Cerebellar nuclear complex (tissue), 1 donor: ENCODE measurements around the gene HRAS.

ENCODE experiments used
- DNase-seq, 2 experiments: peaks; one replicate each; lab custom pipeline; 2025; lab: John Stamatoyannopoulos, UW

The HRAS gene

DNA sequence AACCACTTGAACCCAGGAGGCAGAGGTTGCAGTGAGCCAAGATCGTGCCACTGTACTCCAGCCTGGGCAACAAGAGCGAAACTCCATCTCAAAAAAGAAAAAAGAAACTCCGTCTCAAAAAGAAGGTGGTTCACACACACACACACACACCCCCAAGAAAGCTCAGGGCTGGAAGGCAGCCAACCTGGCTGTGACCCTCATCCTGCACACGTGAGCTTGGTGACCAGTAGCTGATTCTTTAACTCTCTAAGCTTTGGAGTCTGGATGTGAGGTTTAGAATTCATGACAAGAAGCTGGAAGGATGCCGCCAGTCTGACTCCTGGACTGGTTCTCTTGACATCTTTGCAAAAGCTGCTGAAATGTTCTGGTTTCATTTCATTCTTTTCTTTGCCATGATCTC is 26.4 kb downstream of the HRAS start:
- DNase-seq = no peak

DNA sequence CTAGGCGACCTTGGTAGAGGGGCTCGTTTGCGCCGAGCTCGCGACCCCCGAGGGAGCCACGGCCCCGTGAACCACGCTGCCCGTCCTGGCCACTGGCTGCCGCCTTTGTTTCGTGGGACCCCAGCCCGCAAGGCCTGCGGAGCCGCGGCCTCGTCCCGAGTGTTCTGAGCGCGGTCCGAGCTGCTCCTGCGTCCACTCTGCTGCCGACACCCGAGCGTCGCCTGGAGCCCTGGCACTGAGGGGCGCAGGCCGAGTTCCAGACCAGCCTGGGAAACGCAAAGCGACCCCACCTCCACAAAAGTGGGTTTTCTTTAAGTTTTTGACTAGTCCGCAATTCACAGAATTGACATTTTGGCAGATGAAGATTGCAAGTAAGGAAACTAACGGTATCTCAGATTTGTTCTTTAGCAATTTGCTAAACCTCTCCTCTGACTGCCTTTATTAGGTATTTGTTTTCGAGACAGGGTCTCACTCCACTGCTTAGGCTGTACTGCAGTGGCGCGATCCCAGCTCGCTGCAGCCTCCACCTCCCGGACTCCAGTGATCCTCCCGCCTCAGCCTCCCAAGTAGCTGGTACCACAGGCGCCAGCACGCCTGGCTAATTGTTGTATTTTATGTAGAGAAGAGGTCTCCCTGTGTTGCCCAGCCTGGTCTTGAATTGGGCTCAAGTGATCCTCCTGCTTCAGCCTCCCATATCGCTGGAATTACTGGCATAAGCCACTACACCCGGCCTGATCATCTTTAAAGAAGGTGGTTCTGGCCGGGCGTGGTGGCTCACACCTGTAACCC is 27.5 kb downstream of the HRAS start:
- no peak for DNase-seq

DNA sequence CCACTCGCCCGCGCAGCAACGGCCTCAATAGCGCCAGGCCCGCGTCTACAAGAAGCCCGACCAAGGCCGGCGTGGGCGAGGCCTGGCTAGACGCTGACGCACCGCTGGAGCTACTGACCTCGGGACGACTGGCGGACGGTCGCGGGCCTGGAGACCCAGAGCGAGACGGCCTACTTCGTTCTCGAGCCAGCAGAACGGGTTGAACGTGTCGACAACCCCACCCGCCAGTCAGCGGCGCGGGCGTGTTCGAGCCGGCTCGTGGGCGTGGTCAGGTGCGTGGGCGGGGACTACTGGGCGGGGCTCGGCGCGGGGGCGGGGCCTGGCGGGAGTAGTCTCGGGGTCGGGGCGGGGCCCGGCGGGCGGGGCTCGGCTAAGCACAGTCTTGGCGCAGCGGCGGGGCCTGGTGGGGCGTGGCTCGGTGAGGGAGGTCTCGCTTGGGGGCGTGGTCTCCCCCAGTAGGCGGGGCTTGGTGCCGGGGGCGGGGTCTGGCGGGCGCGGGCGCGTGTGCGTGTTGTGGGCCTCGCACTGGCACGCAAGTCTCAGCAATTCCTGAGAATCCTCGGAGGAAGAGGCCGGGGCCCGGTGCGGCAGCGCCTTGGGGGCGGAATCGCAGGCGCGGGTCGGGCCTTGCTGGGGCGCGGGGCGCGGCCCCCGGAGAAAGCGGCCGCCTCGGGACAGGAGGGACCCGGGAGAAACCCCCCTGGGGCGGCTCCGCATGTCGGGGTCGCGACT is 28.2 kb downstream of the HRAS start, which contains the start of gene RNH1:
Gene RNH1 (minus strand): TSS at position 248 of the 732 bp plus-strand sequence. CDS start 5,080 bp downstream, outside the sequence.
- DNase-seq = peak; percentile 50 to 83

DNA sequence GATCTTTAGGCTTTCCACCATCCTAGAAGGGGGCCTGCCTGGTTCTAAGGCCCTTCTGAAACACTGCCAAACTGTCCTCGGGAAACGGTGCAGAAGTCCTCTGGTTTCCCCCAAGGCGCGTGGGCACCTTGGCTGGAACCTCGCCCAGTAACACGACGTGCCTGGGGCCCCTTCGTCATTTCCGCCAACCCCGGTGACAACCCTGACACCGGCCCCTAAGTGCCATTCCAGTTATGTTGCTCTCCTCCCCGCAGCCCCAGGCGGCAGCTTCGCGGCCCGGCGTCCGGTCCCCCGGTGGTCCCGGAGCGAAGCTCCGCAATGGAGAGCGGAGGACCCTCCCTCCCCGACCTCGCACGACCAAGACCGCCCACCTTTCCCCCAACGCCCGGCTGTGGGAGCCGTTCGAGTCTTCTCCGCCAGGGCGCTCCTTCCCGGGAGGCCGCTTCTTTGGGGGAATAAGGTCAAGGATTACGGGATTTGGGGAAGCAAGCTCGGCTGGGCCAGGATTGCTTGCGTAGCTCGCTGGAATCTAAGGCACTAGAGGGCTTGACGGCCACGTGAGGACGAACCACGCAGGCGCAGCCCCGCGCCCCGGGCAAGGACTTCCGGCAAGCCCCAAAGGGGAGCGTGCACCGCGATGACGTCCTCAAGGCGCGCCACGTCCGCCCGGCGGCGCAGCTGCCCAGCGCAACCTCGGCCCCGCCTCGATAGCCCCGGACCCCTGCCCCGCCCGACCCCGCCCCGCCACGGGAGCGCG is 29.0 kb downstream of the HRAS start:
- peak; percentile 60 to 62 for DNase-seq

DNA sequence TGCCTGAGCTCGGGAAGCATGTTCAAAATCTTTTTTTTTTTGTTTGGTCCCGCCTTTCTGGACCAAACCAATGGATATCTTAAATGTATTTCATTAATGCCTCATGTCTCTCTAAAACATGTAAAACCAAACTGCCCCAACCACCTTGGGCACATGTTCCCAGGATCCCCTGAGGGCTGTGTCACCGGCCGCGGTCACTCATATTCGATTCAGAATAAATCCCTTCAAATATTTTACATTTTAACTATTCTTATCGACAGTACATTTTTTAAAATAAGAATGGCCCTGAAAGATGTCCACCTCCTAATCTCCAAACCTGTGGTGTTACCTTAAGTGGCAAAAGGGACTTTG is 30.4 kb downstream of the HRAS start:
- no peak for DNase-seq

DNA sequence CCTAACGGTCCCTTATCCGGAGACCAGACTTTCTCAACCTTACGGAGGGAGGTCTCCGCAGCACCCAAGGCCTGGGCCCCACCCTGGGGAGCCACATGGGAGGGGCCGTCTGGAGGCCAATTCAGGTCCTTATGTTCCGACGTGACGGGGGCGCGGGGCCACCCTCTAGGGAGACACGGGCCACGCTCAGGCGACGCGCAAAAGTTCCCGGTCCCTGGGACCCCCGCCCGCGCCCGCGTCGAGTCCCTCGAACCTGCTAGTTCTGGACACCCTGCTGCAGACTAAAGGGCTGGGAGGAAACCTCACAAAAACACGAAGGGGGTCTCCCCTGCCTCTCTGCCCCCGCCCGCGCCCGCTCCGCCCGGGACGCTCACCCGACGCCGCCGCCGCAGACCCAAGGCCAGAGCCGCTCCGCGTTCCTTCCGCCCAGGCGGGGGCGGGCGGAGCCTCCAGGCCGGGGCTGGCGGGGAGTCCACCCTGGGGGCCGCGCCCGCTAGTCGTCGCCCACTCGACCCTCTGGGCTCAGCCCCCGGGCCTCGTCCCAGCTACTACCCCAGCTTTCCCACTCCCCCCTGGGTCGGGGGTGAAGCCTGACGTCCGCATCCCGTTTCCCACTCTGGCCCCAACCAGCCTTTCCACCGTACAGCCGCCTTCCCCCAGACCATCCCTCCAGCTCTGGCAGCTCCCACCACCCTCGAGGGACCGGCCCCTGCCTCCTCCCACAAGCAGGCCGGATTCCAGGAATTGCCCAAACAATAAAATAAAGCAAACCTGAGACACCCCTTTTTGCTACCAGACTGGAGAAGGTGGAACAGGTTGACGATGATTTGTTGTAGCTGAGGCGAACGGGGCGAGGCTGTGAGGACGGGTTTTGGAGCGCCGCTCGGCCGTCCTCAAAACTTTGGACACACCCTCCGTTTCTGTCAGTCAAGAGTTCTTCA is 31.1 kb downstream of the HRAS start:
- no peak for DNase-seq

DNA sequence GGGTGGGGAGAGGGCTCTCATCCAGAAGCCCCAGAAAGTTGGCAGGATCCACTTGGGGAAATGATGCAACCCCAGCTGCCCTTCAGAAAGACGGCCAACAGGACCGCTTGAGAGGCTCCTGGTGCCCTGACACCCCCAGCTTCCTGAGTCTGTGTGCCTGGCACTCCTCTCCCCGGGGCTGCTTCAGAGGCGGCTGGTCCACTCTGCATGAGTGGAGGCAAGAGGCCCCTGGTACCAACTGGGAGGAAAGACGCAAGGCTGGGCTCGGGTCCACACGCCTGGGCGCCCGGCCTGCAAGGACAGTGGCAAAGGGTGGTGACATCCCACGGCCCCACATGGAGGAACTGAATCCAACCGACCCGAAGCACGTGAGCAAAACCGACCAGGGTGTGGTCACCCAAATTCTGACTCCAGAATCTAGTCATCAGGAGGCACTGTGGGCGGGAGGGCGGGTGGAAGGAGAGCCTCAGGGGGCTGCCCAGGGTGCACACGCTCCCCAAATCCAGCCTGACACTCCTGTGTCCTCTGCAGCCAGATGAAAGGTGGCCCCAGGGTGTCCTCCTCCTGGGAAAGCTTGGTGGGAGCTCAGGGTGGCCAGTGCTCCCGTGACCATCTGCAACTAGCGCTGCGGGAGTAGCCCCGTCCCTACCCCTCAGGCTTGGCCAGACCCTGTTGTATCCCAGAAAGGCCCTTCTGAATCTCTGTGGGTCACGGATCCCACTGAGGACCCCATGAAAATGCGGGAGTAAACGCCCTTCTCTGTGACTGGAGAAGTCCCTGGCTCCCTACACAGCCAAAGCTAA is 32.0 kb downstream of the HRAS start:
- no peak for DNase-seq

DNA sequence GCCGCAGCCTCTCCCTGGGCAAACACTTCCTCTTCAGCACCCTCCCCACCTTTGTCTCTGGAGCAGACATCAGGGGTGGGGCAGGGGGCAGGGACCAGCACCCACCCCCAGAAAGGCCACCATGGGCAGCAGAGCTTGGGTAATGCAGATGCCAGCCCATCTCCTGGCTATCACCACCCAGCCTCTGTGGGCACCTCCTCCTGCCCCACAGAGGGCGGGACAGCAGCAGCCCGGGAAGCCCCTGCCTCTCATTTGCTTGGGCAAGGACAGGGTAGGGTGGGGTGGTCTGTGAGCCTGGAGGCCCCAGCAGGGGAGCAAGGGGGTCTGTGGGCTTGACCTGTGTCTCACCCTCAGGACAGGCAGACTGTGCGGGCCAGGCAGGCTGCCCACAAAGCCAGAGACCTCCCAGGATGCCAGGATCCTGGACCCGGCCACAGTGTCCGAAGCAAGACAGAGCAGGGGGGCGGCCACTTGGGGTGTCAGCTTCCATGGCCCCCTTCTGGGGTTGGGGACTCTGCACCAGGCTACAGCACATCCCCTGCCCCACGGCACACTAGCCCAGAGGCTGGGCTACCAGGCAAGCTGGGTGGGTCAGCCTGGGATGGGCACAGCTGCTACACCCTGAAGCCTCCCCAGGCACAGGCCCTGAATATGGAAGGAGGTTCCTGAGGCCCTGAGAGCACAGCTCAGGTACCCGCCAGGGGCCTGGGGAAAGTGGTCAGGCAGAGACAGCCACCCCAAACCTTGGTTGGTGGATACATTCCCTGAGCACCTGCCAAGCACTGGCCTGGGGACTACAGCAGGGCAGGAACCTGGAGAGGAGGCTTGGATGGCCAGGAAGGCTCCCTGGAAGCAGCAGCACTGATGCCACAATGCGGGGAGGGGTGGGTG is 32.8 kb downstream of the HRAS start:
- no peak for DNase-seq

DNA sequence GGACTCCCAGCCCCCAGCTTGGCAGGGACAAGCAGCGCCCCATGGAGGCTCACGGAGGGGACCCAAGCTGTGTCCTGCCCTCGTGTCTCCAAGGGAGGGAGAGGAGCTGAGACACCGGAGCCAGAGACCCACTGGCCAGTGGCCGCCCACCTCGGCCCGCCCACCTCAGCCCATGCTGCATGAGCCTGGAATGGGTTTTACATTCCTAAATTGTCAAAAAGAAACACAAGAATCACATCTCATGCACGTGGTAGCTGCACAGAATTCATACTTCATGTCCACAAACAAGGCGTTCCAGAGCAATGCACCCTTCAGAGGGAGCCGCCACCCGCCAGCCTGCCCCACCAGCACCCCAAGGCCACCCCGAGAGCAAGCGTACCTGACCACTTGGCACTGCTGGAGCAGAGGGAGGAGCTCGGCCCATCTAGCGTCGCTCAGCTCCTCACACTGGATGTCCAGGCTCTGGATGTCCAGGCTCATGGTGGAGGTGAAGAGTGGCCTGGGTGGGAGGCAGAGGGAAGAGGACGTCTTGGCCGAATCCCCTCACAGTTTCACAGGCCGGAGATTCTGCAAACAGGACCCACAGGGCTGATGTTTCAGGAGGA is 33.6 kb downstream of the HRAS start:
- DNase-seq = no peak

DNA sequence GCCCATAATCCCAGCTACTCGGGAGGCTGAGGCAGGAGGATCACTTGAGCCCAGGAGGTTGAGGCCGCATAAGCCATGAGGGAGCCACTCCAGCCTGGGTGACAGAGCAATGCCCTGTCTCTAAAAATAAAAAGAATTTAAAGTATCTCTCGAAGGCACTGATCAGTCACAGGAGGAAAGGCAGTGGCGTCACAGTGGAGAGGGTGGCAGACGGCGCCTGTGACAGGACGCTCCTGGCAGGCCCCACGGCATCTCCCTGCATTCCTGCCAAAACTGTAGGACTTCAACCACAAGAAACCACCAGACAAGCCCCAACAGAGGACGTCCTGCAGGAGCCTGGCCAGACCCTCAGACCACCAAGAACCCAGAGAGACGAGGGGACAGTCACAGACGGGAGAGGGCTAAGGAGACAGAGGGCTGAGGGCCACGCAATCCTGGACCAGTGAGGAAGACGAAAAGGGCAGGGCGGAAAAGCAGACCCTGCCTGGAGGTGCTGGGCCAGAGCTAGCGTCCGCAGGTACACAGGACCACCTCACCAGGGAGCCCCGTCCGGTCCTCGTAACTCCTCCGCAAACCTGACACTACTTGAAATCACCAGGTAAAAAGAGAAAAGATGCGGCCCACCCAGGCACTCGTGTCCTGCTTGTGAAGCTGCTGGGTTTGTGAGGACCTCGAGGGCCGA is 34.2 kb downstream of the HRAS start:
- no peak for DNase-seq

DNA sequence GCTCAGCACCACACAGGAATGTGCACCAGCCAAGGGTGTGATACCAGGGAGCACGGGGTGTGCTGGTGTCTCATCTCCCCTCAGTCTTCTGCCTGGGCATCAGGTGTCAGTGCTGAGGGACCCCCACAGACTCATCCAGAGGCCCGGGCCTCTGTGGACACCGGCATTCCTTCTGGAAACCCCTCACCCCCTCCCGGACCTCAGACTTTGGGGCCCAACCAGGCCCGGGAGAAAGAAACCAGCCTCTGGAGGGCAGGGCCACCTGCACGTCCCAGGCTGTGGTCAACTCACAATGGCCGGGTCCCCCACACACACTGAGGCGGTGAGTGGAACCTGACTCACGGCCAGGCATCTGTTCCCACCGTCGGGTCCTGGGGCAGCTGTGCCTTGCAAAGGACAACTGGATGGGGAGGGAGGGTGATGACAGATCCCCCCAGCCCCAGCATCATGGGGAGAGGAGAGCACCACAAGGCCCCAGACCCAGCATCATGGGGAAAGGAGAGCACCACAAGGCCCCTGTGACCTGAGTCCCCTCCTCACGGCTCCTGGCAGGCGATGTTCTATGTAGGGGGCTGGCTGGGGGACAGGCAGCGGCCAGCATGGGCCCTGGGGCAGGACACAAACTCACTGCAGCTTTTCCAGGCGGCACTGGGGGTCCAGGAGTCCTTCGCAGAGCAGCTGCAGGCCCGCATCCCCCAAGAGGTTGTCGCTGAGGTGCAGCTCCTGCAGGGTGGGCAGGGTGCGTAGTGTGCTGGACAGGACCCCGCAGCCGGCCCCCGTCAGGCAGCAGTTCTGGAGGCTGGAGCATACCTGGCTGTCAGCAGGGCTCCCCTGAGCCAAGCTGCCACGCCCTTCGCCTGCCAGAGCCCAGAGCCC is 35.9 kb downstream of the HRAS start:
- no peak for DNase-seq

DNA sequence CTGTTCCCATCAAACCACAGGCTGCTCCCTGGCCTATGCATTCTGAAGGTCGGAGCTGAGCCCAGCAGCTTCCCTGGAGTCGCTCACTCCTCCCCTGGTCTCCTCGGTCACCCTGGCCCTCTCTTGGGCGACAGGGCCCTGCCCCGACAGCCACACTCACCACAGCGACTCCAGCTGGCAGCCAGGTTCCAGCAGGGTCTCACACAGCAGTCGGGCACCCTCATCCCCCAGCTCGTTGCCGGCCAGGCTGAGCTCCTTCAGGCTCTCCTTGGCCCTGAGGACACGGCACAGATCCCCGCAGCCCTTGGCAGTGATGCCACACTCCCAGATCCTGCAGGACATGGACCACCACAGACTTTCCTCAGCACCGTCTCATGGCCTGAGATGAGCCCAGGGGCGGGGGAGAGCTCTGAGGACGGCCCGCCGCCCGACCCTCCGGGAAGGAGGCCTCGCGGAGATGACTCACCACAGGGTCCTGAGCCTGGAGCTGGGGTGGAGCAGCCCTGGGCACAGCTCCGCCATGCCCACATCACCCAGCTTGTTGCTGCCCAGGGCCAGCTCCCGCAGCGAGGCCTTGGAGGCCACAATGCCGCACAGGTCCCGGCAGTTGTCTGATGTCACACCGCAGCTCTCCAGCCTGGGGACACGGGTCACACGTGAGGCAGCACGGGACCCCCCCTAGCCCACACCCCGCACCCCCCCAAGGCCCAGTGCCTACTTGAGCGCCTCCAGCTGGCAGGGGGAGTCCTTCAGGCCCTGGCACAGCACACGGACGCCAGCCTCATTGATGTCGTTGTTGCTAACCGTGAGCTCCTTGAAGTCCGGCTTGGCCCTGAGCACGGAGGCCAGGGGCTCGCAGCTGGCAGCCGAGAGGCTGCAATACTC is 36.8 kb downstream of the HRAS start:
- no peak for DNase-seq

DNA sequence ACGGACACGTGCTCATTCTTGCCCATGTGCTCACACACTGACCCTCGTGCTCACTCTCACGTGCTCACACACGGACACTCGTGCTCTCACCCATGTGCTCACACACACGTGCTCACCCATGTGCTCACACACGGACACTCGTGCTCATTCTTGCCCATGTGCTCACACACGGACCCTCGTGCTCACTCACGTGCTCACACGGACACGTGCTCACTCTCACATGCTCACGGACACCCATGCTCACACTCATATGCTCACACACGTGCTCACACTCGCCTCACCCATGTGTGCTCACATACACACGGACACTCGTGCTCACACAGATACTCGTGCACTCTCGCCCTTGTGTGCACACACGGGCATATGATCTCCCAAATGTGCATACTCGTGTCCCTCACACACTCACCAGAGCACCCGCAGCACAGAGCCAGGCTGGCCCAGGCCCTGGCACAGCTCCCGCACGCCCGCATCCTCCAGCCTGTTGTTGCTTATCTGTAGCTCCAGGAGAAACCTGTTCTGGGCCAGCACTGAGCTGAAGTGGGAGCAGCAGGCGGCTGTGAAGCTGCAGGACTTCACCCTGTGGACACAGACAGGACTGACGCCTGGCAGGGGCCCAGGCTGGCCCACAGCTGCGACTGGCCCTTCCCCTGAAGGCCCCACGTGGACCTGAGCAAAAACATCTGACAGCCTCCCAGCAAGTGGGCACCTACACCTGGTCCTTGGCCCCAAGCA is 37.6 kb downstream of the HRAS start:
- DNase-seq = no peak

DNA sequence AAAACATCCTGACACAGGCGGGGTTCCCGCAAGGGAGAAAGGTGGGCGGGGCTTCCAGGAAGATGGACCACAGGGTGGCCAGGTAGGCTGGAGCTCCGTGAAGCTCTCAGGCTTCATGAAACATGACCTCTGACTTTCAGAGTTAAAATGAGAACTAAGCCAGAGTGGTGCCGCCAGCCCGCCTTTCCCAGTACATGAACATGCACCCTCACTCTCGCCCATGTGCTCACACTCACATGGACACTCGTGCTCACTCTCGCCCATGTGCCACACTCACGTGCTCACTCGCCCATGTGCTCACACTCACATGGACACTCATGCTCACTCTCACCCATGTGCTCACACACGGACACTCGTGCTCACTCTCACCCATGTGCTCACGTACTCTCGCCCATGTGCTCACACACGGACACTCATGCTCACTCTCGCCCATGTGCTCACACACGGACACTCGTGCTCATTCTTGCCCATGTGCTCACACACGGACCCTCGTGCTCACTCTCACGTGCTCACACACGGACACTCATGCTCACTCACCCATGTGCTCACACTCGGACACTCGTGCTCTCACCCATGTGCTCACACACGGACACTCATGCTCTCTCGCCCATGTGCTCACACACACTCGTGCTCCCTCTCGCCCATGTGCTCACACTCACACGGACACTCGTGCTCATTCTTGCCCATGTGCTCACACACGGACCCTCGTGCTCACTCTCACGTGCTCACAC is 38.4 kb downstream of the HRAS start:
- no peak for DNase-seq

DNA sequence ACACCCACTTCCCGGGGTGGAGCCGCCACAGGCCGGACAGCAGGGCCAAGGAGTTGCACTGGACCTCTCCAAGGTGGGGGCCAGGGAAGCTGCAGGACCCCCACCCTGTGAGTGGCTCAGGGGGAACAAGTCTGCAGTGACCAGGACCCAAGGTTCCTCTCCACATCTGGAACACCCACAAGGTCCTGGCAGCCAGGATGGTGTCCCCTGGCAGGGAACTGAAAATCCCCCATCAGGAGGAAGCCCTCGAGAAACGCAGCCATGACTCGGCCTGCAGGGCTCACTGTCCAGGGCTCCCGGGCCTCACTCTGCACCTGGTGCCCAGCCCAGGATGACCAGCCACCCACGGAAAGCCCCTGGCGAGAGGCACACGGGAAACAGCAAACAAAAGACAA is 39.8 kb downstream of the HRAS start:
- DNase-seq = no peak
